A549 (cell line): ENCODE results near the gene ZMYND10. TPM values are rescaled to one million over a fixed set of nuclear protein-coding genes. Genes with fewer than 3 reads are reported as not detected.

Source experiments
- ATAC-seq, 2 experiments: fragments of 200-7000 bp in 1 of 2; fragments of >200 bp in 1 of 2; cut with Nextera tagmentation in 1 of 2; cut with Tn5 transposase in 1 of 2; 3 replicates each; pipeline versions ENCODE4 v1.8.0 to v1.9.1; 2018 to 2020; ENCODE audit warnings: mild to moderate bottlenecking in 1 of 2, moderate library complexity in 1 of 2
- CTCF ChIA-PET: fragments of 300-600 bp; sonication (Branson Sonifier 250); formaldehyde crosslinking; extraction: SDS; loops from one replicate; lab custom pipeline; 2021; ENCODE audit warnings: antibody characterized with exemption, inconsistent platforms; lab: Yijun Ruan, JAX
- POLR2A ChIA-PET: fragments of 350-600 bp; formaldehyde crosslinking; extraction: SDS; loops from one replicate; lab custom pipeline; 2021; ENCODE audit warnings: antibody characterized with exemption, inconsistent platforms; lab: Yijun Ruan, JAX
- DNase-seq, 2 experiments: peaks; one replicate each; pipeline versions ENCODE4 v3.0.0 to v3.0.0-alpha.2; 2011 to 2016; ENCODE audit warnings: low read depth in 1 of 2, low spot score in 1 of 2
- FAIRE-seq: peaks from 2 replicates; lab custom pipeline; 2011; peaks lifted over from hg19 to GRCh38; lab: Jason Lieb, UNC
- H3K27ac ChIP-seq, 2 experiments: fragments of >200 bp; sonication (Bioruptor Twin); formaldehyde crosslinking; 3 replicates each; pipeline ENCODE4 v1.5.1; 2016 to 2017
- H3K4me1 ChIP-seq: fragments of >200 bp; sonication (Bioruptor Twin); formaldehyde crosslinking; 3 replicates; pipeline ENCODE4 v1.6.1; 2016
- H3K4me2 ChIP-seq: fragments of >200 bp; sonication (Bioruptor Twin); formaldehyde crosslinking; 3 replicates; pipeline ENCODE4 v1.6.1; 2016
- H3K4me3 ChIP-seq: fragments of >200 bp; sonication (Bioruptor Twin); formaldehyde crosslinking; 3 replicates; pipeline ENCODE4 v1.5.1; 2016
- H3K9me3 ChIP-seq: fragments of >200 bp; sonication (Bioruptor Twin); formaldehyde crosslinking; 3 replicates; pipeline ENCODE4 v1.6.1; 2016
- BHLHE40 ChIP-seq: IDR thresholded peaks from 2 replicates; pipeline ENCODE4 v1.6.1; 2012; ENCODE audit warnings: low read depth, low read length, inconsistent platforms
- CBX8 ChIP-seq: fragments of 200-600 bp; sonication (generic); IDR thresholded peaks from 2 replicates; pipeline ENCODE4 v1.6.1; 2016
- CEBPB ChIP-seq, 2 experiments: fragments of >200 bp in 1 of 2; sonication (Bioruptor Twin) in 1 of 2; formaldehyde crosslinking in 1 of 2; IDR thresholded peaks; 2 replicates each; pipeline ENCODE4 v1.6.1; 2012 to 2016
- CHD4 ChIP-seq: fragments of 200-600 bp; sonication (generic); IDR thresholded peaks from 2 replicates; pipeline ENCODE4 v1.6.1; 2016; ENCODE audit warnings: antibody characterized with exemption, mild to moderate bottlenecking, borderline replicate concordance
- EHMT2 ChIP-seq: fragments of 200-600 bp; sonication (generic); IDR thresholded peaks from 2 replicates; pipeline ENCODE4 v1.6.1; 2016; ENCODE audit warnings: antibody characterized with exemption, low read depth, mild to moderate bottlenecking, moderate library complexity
- EP300 ChIP-seq, 2 experiments: fragments of >200 bp; sonication (Bioruptor Twin); formaldehyde crosslinking; IDR thresholded peaks; 2 replicates in 1 of 2; 3 replicates in 1 of 2; pipeline ENCODE4 v1.6.1; 2016 to 2017
- FOXS1 ChIP-seq: fragments of 250-450 bp; sonication (Bioruptor Pico); IDR thresholded peaks from 2 replicates; pipeline ENCODE4 v1.5.0; 2020; ENCODE audit warnings: mild to moderate bottlenecking, moderate library complexity
- HDAC2 ChIP-seq: fragments of 200-600 bp; sonication (generic); IDR thresholded peaks from 2 replicates; pipeline ENCODE4 v1.6.1; 2016
- HOXB13 ChIP-seq: fragments of 250-450 bp; sonication (Bioruptor Pico); IDR thresholded peaks from 2 replicates; pipeline ENCODE4 v1.5.0; 2020; ENCODE audit warnings: low read depth, mild to moderate bottlenecking, moderate library complexity
- JUNB ChIP-seq: fragments of >200 bp; sonication (Bioruptor Twin); formaldehyde crosslinking; IDR thresholded peaks from 2 replicates; pipeline ENCODE4 v1.6.1; 2016
- KDM1A ChIP-seq: fragments of 200-600 bp; sonication (generic); IDR thresholded peaks from 2 replicates; pipeline ENCODE4 v1.6.1; 2016; ENCODE audit warnings: low read depth, mild to moderate bottlenecking
- NFE2L2 ChIP-seq: fragments of 150-350 bp; conservative IDR thresholded peaks from 2 replicates; pipeline ENCODE4 v1.6.1; 2014; ENCODE audit warnings: low read length
- NPAS2 ChIP-seq: fragments of 250-450 bp; sonication (Bioruptor Pico); IDR thresholded peaks from 2 replicates; pipeline ENCODE4 v1.8.0; 2022; ENCODE audit warnings: mild to moderate bottlenecking, moderate library complexity, borderline replicate concordance
- NR3C1 ChIP-seq: fragments of >200 bp; sonication (Bioruptor Twin); formaldehyde crosslinking; IDR thresholded peaks from 3 replicates; pipeline ENCODE4 v1.6.1; 2017
- PHF8 ChIP-seq: fragments of 200-600 bp; sonication (generic); IDR thresholded peaks from 2 replicates; pipeline ENCODE4 v1.6.1; 2016; ENCODE audit warnings: low read depth, mild to moderate bottlenecking, antibody characterized with exemption, moderate library complexity, borderline replicate concordance
- POLR2AphosphoS2 ChIP-seq: conservative IDR thresholded peaks from 2 replicates; pipeline ENCODE4 v1.6.1; 2012; ENCODE audit warnings: low read length, improper control_type of control experiment, inconsistent platforms
- RAD21 ChIP-seq, 2 experiments: fragments of >200 bp in 1 of 2; sonication (Bioruptor Twin) in 1 of 2; formaldehyde crosslinking in 1 of 2; IDR thresholded peaks in 1 of 2; conservative IDR thresholded peaks in 1 of 2; 2 replicates in 1 of 2; 3 replicates in 1 of 2; pipeline ENCODE4 v1.6.1; 2012 to 2018; ENCODE audit warnings: inconsistent platforms in 1 of 2
- RARB ChIP-seq: fragments of 250-450 bp; sonication (Bioruptor Pico); IDR thresholded peaks from 2 replicates; pipeline ENCODE4 v1.8.0; 2021; ENCODE audit warnings: mild to moderate bottlenecking, moderate library complexity
- SMC3 ChIP-seq: fragments of >200 bp; sonication (Bioruptor Twin); formaldehyde crosslinking; IDR thresholded peaks from 3 replicates; pipeline ENCODE4 v1.6.1; 2018; ENCODE audit warnings: inconsistent platforms
- TFCP2L1 ChIP-seq: fragments of 250-450 bp; sonication (Bioruptor Pico); IDR thresholded peaks from 2 replicates; pipeline ENCODE4 v1.5.0; 2021; ENCODE audit warnings: mild to moderate bottlenecking
- WGBS: methylation state at CpG from one replicate; pipeline ENCODE4 v1.1.6; 2017; ENCODE audit errors: missing lambda C conversion rate; 5-methylcytosine and 5-hydroxymethylcytosine counted together
- polyA plus RNA-seq, 4 experiments: library from polyadenylated mRNA; depleted of rRNA in 3 of 4; stranded (reverse); fragments of >200 nt; fragmentation: RNase III in 1 of 4; extraction: RNeasy Plus Mini Kit Qiagen cat#74134 plus additional on column Dnase treatment in 1 of 4; gene quantifications; 2 replicates in 3 of 4; 3 replicates in 1 of 4; pipeline ENCODE4 v1.2.3, GENCODE V29; 2011 to 2017
- TF ChIP-seq, protein P1 (sequence below): fragments of >200 bp; sonication (Bioruptor Twin); formaldehyde crosslinking; IDR thresholded peaks from 3 replicates; pipeline ENCODE4 v1.6.1; 2016
- TF ChIP-seq, protein P2 (sequence below): fragments of 250-450 bp; sonication (Bioruptor Pico); IDR thresholded peaks from 2 replicates; pipeline ENCODE4 v1.5.0; 2021; ENCODE audit warnings: mild to moderate bottlenecking, moderate library complexity, borderline replicate concordance
- TF ChIP-seq, protein P3 (sequence below): fragments of 250-450 bp; sonication (Bioruptor Pico); IDR thresholded peaks from 2 replicates; pipeline ENCODE4 v1.5.0; 2020; ENCODE audit warnings: low read depth, mild to moderate bottlenecking, moderate library complexity
- TF ChIP-seq, protein P4 (sequence below): IDR thresholded peaks from 2 replicates; pipeline ENCODE4 v1.6.1; 2012; ENCODE audit warnings: low read depth, borderline replicate concordance

Gene ZMYND10
- polyA plus RNA-seq, 2 of the 4 experiments (the other 2 are of a cell fraction), result 0.43 to 0.77 TPM

DNA sequence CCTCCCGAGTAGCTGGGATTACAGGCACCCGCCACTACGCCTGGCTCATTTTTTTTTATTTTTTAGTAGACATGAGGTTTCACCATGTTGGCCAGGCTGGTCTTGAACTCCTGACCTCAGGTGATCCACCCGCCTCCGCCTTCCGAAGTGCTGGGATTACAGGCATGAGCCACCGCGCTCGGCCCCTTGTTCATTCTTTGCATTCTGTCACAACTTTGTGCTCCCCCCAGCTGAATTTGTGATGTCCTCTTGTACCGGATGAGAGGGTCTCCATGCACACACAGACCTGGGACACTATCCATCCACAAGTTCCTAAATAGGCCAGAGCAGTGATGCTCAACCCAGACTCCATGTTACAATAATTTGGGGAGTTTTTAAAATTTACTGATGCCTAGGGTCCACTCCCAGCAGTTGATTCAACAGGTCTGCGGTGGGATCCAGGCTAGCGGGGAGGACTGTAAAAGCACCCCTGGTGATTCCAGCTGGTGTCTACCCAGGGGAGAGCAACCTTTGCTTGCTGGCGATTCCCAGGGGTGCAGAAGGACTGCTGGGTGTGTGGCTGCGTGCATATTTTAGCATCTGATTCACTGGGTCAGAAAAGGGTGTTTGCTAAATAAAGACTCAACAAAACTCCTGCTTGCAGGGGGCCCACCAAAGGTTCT is 5.9 kb downstream of the ZMYND10 start:
- H3K4me2 ChIP-seq, result no peak overlapping the region
- FAIRE-seq, result no peak
- ChIA-PET CTCF (interaction anchor here (0.9 kb wide), 1 partner anchor 9 kb away, joined by 3 read pairs; no protein-coding TSS in a partner anchor), POLR2A (interaction anchor here (0.7 kb wide), 1 partner anchor 161 kb away, joined by 4 read pairs; no protein-coding TSS in a partner anchor)
- WGBS, result 77% methylated on average over 13 of the region's 14 CpGs
- ATAC-seq, result no peak
- peaks cover 21% of the 10 kb centered on the region for H3K4me1 ChIP-seq
- no peak overlapping the region for H3K4me3 ChIP-seq
- H3K9me3 ChIP-seq, result no peaks in the 10 kb centered on the region
- H3K27ac ChIP-seq, result no peak overlapping the region
- TF ChIP-seq NFE2L2 (no peak), NR3C1 (no peak), NPAS2 (CRISPR knock-in tag) (no peak), HOXB13 (no peak), CBX8 (no peak), TFCP2L1 (CRISPR knock-in tag) (no peak), JUNB (no peak), KDM1A (no peak), RARB (CRISPR knock-in tag) (no peak), FOXS1 (CRISPR knock-in tag) (no peak)
- TF ChIP-seq, protein P1, sequence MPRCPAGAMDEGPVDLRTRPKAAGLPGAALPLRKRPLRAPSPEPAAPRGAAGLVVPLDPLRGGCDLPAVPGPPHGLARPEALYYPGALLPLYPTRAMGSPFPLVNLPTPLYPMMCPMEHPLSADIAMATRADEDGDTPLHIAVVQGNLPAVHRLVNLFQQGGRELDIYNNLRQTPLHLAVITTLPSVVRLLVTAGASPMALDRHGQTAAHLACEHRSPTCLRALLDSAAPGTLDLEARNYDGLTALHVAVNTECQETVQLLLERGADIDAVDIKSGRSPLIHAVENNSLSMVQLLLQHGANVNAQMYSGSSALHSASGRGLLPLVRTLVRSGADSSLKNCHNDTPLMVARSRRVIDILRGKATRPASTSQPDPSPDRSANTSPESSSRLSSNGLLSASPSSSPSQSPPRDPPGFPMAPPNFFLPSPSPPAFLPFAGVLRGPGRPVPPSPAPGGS, result no peak
- TF ChIP-seq, protein P2, sequence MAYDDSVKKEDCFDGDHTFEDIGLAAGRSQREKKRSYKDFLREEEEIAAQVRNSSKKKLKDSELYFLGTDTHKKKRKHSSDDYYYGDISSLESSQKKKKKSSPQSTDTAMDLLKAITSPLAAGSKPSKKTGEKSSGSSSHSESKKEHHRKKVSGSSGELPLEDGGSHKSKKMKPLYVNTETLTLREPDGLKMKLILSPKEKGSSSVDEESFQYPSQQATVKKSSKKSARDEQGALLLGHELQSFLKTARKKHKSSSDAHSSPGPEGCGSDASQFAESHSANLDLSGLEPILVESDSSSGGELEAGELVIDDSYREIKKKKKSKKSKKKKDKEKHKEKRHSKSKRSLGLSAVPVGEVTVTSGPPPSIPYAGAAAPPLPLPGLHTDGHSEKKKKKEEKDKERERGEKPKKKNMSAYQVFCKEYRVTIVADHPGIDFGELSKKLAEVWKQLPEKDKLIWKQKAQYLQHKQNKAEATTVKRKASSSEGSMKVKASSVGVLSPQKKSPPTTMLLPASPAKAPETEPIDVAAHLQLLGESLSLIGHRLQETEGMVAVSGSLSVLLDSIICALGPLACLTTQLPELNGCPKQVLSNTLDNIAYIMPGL (CRISPR knock-in tag), result no peak
- TF ChIP-seq, protein P3, sequence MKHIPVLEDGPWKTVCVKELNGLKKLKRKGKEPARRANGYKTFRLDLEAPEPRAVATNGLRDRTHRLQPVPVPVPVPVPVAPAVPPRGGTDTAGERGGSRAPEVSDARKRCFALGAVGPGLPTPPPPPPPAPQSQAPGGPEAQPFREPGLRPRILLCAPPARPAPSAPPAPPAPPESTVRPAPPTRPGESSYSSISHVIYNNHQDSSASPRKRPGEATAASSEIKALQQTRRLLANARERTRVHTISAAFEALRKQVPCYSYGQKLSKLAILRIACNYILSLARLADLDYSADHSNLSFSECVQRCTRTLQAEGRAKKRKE (CRISPR knock-in tag), result no peak
- DNase-seq, result no peak

DNA sequence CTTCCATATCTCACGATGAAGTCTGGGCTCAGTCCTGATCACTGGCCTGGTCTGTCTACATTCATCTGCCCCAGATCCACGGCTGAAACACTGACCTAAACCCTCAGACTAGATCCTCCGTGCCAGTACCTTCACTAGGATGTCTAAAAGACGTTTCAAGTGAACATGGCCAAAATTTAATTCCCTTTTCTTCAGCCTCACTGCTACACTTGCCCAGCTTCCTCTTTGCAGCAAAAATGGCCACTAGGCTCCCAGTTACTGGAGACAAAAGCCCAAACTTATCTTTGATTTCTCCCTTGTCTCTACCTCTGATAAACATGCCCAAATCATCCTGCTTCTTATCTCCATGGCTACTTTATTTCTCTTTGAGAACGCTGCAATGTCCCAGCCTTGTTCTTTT is 6.6 kb downstream of the ZMYND10 start:
- FAIRE-seq, result no peak
- no peak for TF ChIP-seq PHF8
- no peak for TF ChIP-seq CHD4
- TF ChIP-seq CEBPB (IDR thresholded peaks at IDR 0.05), result no peak
- TF ChIP-seq POLR2AphosphoS2, result no peak
- TF ChIP-seq, protein P3 (CRISPR knock-in tag), result no peak
- TF ChIP-seq SMC3, result no peak
- no peak for TF ChIP-seq BHLHE40
- TF ChIP-seq, protein P4, sequence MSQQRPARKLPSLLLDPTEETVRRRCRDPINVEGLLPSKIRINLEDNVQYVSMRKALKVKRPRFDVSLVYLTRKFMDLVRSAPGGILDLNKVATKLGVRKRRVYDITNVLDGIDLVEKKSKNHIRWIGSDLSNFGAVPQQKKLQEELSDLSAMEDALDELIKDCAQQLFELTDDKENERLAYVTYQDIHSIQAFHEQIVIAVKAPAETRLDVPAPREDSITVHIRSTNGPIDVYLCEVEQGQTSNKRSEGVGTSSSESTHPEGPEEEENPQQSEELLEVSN, result no peak
- TF ChIP-seq EP300 (IDR thresholded peaks at IDR 0.05), result no peak
- TF ChIP-seq, protein P2 (CRISPR knock-in tag), result no peak
- no peak for TF ChIP-seq HDAC2
- TF ChIP-seq EHMT2, result no peak
- TF ChIP-seq HOXB13, result no peak
- no peak for TF ChIP-seq RAD21 (conservative IDR thresholded peaks at IDR 0.05 in 1 of 2, IDR thresholded peaks at IDR 0.05 in 1 of 2)
- TF ChIP-seq, all 56 proteins: peak for 0
- CTCF ChIA-PET, result interaction anchor here (0.7 to 3.1 kb wide), 3 partner anchors 8 to 15 kb away, joined by 3 to 15 read pairs (median 3); no protein-coding TSS in a partner anchor
- POLR2A ChIA-PET, result interaction anchor here (0.7 kb wide), 1 partner anchor 162 kb away, joined by 4 read pairs; no protein-coding TSS in a partner anchor
- Histone ChIP-seq H3K27ac (no peak overlapping the region), H3K9me3 (no peaks in the 10 kb centered on the region), H3K4me3 (no peak overlapping the region), H3K4me2 (no peak overlapping the region), H3K4me1 (peaks cover 27% of the 10 kb centered on the region)
- ATAC-seq (no peak), DNase-seq (no peak)
- 79% methylated on average over 5 of the region's 5 CpGs for WGBS
